ENCODE results near the gene CLEC16A.

Gene CLEC16A

GRCh38 chr16:10992797-10993196 lies 48.4 kb downstream of the CLEC16A start:
- DNase-seq, result no peak

GRCh38 chr16:10993649-10994048 lies 49.3 kb downstream of the CLEC16A start:
- DNase-seq, result no peak

GRCh38 chr16:10994571-10994970 lies 50.2 kb downstream of the CLEC16A start:
- no peak for DNase-seq

GRCh38 chr16:10995565-10995964 lies 51.2 kb downstream of the CLEC16A start:
- DNase-seq, result no peak

- DNase-seq, result no peak
These were observed 53.1 kb downstream of the CLEC16A start for GRCh38 chr16:10997485-10997884.

- DNase-seq, result no peak
These were observed 54.9 kb downstream of the CLEC16A start for GRCh38 chr16:10999300-10999699.

- no peak for DNase-seq
These were observed 57.2 kb downstream of the CLEC16A start for GRCh38 chr16:11001611-11002010.

- DNase-seq, result no peak
These were observed 58.8 kb downstream of the CLEC16A start for GRCh38 chr16:11003141-11003540.

- DNase-seq, result no peak
These were observed 60.0 kb downstream of the CLEC16A start for GRCh38 chr16:11004351-11004750.

- no peak for DNase-seq
These were observed 60.7 kb downstream of the CLEC16A start for GRCh38 chr16:11004973-11005610.

GRCh38 chr16:11005611-11005975 lies 61.2 kb downstream of the CLEC16A start:
- DNase-seq, result no peak

- DNase-seq, result no peak
These were observed 62.3 kb downstream of the CLEC16A start for GRCh38 chr16:11006656-11007055.

GRCh38 chr16:11007714-11008280 lies 63.4 kb downstream of the CLEC16A start:
- no peak for DNase-seq

GRCh38 chr16:11009027-11009755 lies 64.8 kb downstream of the CLEC16A start:
- no peak for DNase-seq

GRCh38 chr16:11010575-11011221 lies 66.3 kb downstream of the CLEC16A start:
- DNase-seq, result no peak

GRCh38 chr16:11011326-11011725 lies 67.0 kb downstream of the CLEC16A start:
- no peak for DNase-seq

- no peak for DNase-seq
These were observed 68.5 kb downstream of the CLEC16A start for GRCh38 chr16:11012841-11013240.

- DNase-seq, result no peak
These were observed 69.8 kb downstream of the CLEC16A start for GRCh38 chr16:11014136-11014535.

GRCh38 chr16:11015076-11015475 lies 70.7 kb downstream of the CLEC16A start:
- no peak for DNase-seq

- DNase-seq, result no peak
These were observed 71.2 kb downstream of the CLEC16A start for GRCh38 chr16:11015607-11016006.

GRCh38 chr16:11016524-11016988 lies 72.2 kb downstream of the CLEC16A start:
- DNase-seq, result no peak

GRCh38 chr16:11016993-11017392 lies 72.6 kb downstream of the CLEC16A start:
- no peak for DNase-seq

- DNase-seq, result no peak
These were observed 73.1 kb downstream of the CLEC16A start for GRCh38 chr16:11017499-11017898.

- no peak for DNase-seq
These were observed 76.0 kb downstream of the CLEC16A start for GRCh38 chr16:11020388-11020787.

All from NCI-H748 treated with DMSO at 0.1 percent for 48 hours (cell line).